ENCODE data around the gene C10orf67. TPM values are rescaled to one million over a fixed set of nuclear protein-coding genes. Genes with fewer than 3 reads are reported as not detected.
A peak's percentile ranks its signal among the peaks of the same experiment; 100 is the strongest.
"Not testable (repeated sequence)": the region's sequence is repeated elsewhere in the genome, so short reads cannot be mapped to it uniquely, and the experiment has no call there.

C10orf67 gene
- total RNA-seq = 0.54 TPM
- long read RNA-seq = 0 reads

GRCh38 chr10:23344241-23344841 is at the start of gene C10orf67:
C10orf67 (minus strand) TSS chr10:23344797; CDS start chr10:23344774, 23 bp downstream.
- peak; percentile 61 for DNase-seq
- peak; percentile 76 for ATAC-seq (ENCODE audit: poor library complexity)
- intact Hi-C loops (cut with DNase I) = no loop called here

GRCh38 chr10:23391821-23392220 is 47.2 kb upstream of the C10orf67 start:
- ATAC-seq (ENCODE audit: poor library complexity) = no peak
- no peak for DNase-seq
- intact Hi-C loops (cut with DNase I) = no loop called here

- ATAC-seq (ENCODE audit: poor library complexity) = no peak
- DNase-seq = no peak
- intact Hi-C loops (cut with DNase I) = no loop called here
These were observed 46.2 kb upstream of the C10orf67 start for GRCh38 chr10:23390809-23391208.

GRCh38 chr10:23390408-23390807 is 45.8 kb upstream of the C10orf67 start:
- DNase-seq; intact Hi-C loops (cut with DNase I); ATAC-seq (ENCODE audit: poor library complexity): not testable (repeated sequence)

GRCh38 chr10:23387516-23387915 is 42.9 kb upstream of the C10orf67 start:
- ATAC-seq (ENCODE audit: poor library complexity); DNase-seq; intact Hi-C loops (cut with DNase I): not testable (repeated sequence)

- ATAC-seq (ENCODE audit: poor library complexity) = no peak
- no peak for DNase-seq
- intact Hi-C loops (cut with DNase I) = no loop called here
These were observed 41.5 kb upstream of the C10orf67 start for GRCh38 chr10:23386052-23386451.

GRCh38 chr10:23384364-23384763 is 39.8 kb upstream of the C10orf67 start:
- ATAC-seq (ENCODE audit: poor library complexity) = no peak
- no peak for DNase-seq
- intact Hi-C loops (cut with DNase I) = no loop called here

- no peak for ATAC-seq (ENCODE audit: poor library complexity)
- DNase-seq = no peak
- intact Hi-C loops (cut with DNase I) = no loop called here
These were observed 39.0 kb upstream of the C10orf67 start for GRCh38 chr10:23383637-23384036.

- DNase-seq (no peak), ATAC-seq (ENCODE audit: poor library complexity) (no peak)
- intact Hi-C loops (cut with DNase I) = no loop called here
These were observed 36.9 kb upstream of the C10orf67 start for GRCh38 chr10:23381298-23382040.

- no peak for ATAC-seq (ENCODE audit: poor library complexity)
- intact Hi-C loops (cut with DNase I) = no loop called here
- DNase-seq = no peak
These were observed 35.1 kb upstream of the C10orf67 start for GRCh38 chr10:23379686-23380085.

GRCh38 chr10:23376229-23376655 is 31.6 kb upstream of the C10orf67 start:
- no peak for DNase-seq
- intact Hi-C loops (cut with DNase I) = no loop called here
- ATAC-seq (ENCODE audit: poor library complexity) = peak; percentile 29

GRCh38 chr10:23375366-23375765 is 30.8 kb upstream of the C10orf67 start:
- ATAC-seq (ENCODE audit: poor library complexity) = no peak
- DNase-seq = no peak
- intact Hi-C loops (cut with DNase I) = no loop called here

GRCh38 chr10:23373156-23373555 is 28.6 kb upstream of the C10orf67 start:
- DNase-seq (no peak), ATAC-seq (ENCODE audit: poor library complexity) (no peak)
- intact Hi-C loops (cut with DNase I) = no loop called here

GRCh38 chr10:23371073-23371472 is 26.5 kb upstream of the C10orf67 start:
- ATAC-seq (ENCODE audit: poor library complexity) (no peak), DNase-seq (no peak)
- intact Hi-C loops (cut with DNase I) = no loop called here

- ATAC-seq (ENCODE audit: poor library complexity) (peak; percentile 82), DNase-seq (no peak)
- intact Hi-C loops (cut with DNase I) = no loop called here
These were observed 25.5 kb upstream of the C10orf67 start for GRCh38 chr10:23370106-23370505.

GRCh38 chr10:23368816-23369640 is 24.4 kb upstream of the C10orf67 start:
- ATAC-seq (ENCODE audit: poor library complexity) (peak; percentile 53), DNase-seq (no peak)
- intact Hi-C loops (cut with DNase I) = no loop called here

GRCh38 chr10:23367896-23368595 is 23.4 kb upstream of the C10orf67 start:
- DNase-seq = no peak
- intact Hi-C loops (cut with DNase I) = no loop called here
- ATAC-seq (ENCODE audit: poor library complexity) = no peak

- DNase-seq; ATAC-seq (ENCODE audit: poor library complexity); intact Hi-C loops (cut with DNase I): not testable (repeated sequence)
These were observed 20.9 kb upstream of the C10orf67 start for GRCh38 chr10:23365417-23366030.

All from Right ventricle myocardium superior (tissue), 1 donor.